WTC11 (cell line): ENCODE data around the gene PDE6G. TPM values are rescaled to one million over a fixed set of nuclear protein-coding genes. Genes with fewer than 3 reads are reported as not detected.

Experiments
- ATAC-seq: fragments of 200-7000 bp; cut with Tn5 transposase; 2 replicates; pipeline ENCODE4 v1.10.0; 2021; ENCODE audit warnings: mild to moderate bottlenecking, moderate library complexity
- CTCF ChIA-PET: fragments of 300-600 bp; sonication (Branson Sonifier 250); formaldehyde crosslinking; loops from one replicate; lab custom pipeline; 2021; ENCODE audit warnings: antibody characterized with exemption; lab: Charles Lee
- POLR2A ChIA-PET: fragments of 350-600 bp; sonication (Branson Sonifier 250); formaldehyde crosslinking; loops from one replicate; lab custom pipeline; 2021; ENCODE audit warnings: antibody characterized with exemption; lab: Charles Lee
- DNase-seq: peaks from one replicate; pipeline ENCODE4 v3.0.0; 2021; ENCODE audit warnings: low spot score
- H3K27ac Mint-ChIP-seq: 2 replicates; pipeline ENCODE4 v1.8.0; 2021; ENCODE audit warnings: mixed read lengths
- H3K27me3 Mint-ChIP-seq: 2 replicates; pipeline ENCODE4 v1.8.0; 2021; ENCODE audit warnings: low read depth, mild to moderate bottlenecking, moderate library complexity, mixed read lengths
- H3K36me3 Mint-ChIP-seq: 2 replicates; pipeline ENCODE4 v1.8.0; 2021; ENCODE audit warnings: mixed read lengths
- H3K4me1 Mint-ChIP-seq: 2 replicates; pipeline ENCODE4 v1.8.0; 2022; ENCODE audit warnings: mixed read lengths
- H3K4me3 Mint-ChIP-seq: 2 replicates; pipeline ENCODE4 v1.8.0; 2021; ENCODE audit warnings: mild to moderate bottlenecking, moderate library complexity, mixed read lengths
- H3K9me3 Mint-ChIP-seq: 2 replicates; pipeline ENCODE4 v1.8.0; 2021; ENCODE audit warnings: mixed read lengths
- ATF1 ChIP-seq: sonication (generic); formaldehyde crosslinking; IDR thresholded peaks from 2 replicates; pipeline ENCODE4 v1.8.1; 2023; ENCODE audit warnings: mild to moderate bottlenecking, moderate library complexity, missing genetic modification reagents
- ETV6 ChIP-seq: sonication (generic); formaldehyde crosslinking; IDR thresholded peaks from 2 replicates; pipeline ENCODE4 v1.8.1; 2022; ENCODE audit warnings: mild to moderate bottlenecking, missing genetic modification reagents
- NR1H2 ChIP-seq: sonication (generic); formaldehyde crosslinking; IDR thresholded peaks from 2 replicates; pipeline ENCODE4 v1.9.0; 2021; ENCODE audit warnings: mild to moderate bottlenecking, moderate library complexity, missing genetic modification reagents
- PRRX2 ChIP-seq: fragments of 250-450 bp; sonication (Bioruptor Pico); IDR thresholded peaks from 2 replicates; pipeline ENCODE4 v1.8.0; 2021; ENCODE audit warnings: mild to moderate bottlenecking
- TCF7 ChIP-seq: sonication (generic); formaldehyde crosslinking; IDR thresholded peaks from 2 replicates; pipeline ENCODE4 v1.8.0; 2022; ENCODE audit warnings: mild to moderate bottlenecking, low read depth, missing genetic modification reagents, moderate library complexity
- TEAD1 ChIP-seq: sonication (generic); formaldehyde crosslinking; IDR thresholded peaks from 2 replicates; pipeline ENCODE4 v1.8.0; 2022; ENCODE audit warnings: mild to moderate bottlenecking, missing genetic modification reagents
- ZNF263 ChIP-seq: sonication (generic); formaldehyde crosslinking; IDR thresholded peaks from 2 replicates; pipeline ENCODE4 v1.8.1; 2022; ENCODE audit warnings: low read depth, mild to moderate bottlenecking, moderate library complexity, missing genetic modification reagents
- total RNA-seq: library from RNA; stranded (reverse); gene quantifications from 3 replicates; pipeline ENCODE4 v1.2.3, GENCODE V29; 2021
- TF ChIP-seq, protein P1 (sequence below): fragments of 250-450 bp; sonication (Bioruptor Pico); IDR thresholded peaks from 2 replicates; pipeline ENCODE4 v1.9.0; 2021; ENCODE audit warnings: mild to moderate bottlenecking
- TF ChIP-seq, protein P2 (sequence below): sonication (generic); formaldehyde crosslinking; IDR thresholded peaks from 2 replicates; pipeline ENCODE4 v1.8.1; 2022; ENCODE audit warnings: low read depth, mild to moderate bottlenecking, moderate library complexity, missing genetic modification reagents, borderline replicate concordance
- TF ChIP-seq, protein P3 (sequence below): sonication (generic); formaldehyde crosslinking; IDR thresholded peaks from 2 replicates; pipeline ENCODE4 v1.8.1; 2023; ENCODE audit warnings: mild to moderate bottlenecking, missing genetic modification reagents, borderline replicate concordance
- TF ChIP-seq, protein P4 (sequence below): sonication (generic); formaldehyde crosslinking; IDR thresholded peaks from 2 replicates; pipeline ENCODE4 v1.8.1; 2022; ENCODE audit warnings: low read depth, missing genetic modification reagents, borderline replicate concordance
- TF ChIP-seq, protein P5 (sequence below): sonication (generic); formaldehyde crosslinking; IDR thresholded peaks from 2 replicates; pipeline ENCODE4 v1.8.1; 2022; ENCODE audit warnings: mild to moderate bottlenecking, moderate library complexity, missing genetic modification reagents
- TF ChIP-seq, protein P6 (sequence below): sonication (generic); formaldehyde crosslinking; IDR thresholded peaks from 2 replicates; pipeline ENCODE4 v1.8.1; 2022; ENCODE audit warnings: missing genetic modification reagents, borderline replicate concordance
- TF ChIP-seq, protein P7 (sequence below): sonication (generic); formaldehyde crosslinking; IDR thresholded peaks from 2 replicates; pipeline ENCODE4 v1.8.1; 2022; ENCODE audit warnings: mild to moderate bottlenecking, missing genetic modification reagents, moderate library complexity, borderline replicate concordance
- TF ChIP-seq, protein P8 (sequence below): sonication (generic); formaldehyde crosslinking; IDR thresholded peaks from 2 replicates; pipeline ENCODE4 v1.8.0; 2023; ENCODE audit warnings: missing genetic modification reagents
- TF ChIP-seq, protein P9 (sequence below): sonication (generic); formaldehyde crosslinking; IDR thresholded peaks from 2 replicates; pipeline ENCODE4 v1.8.0; 2022; ENCODE audit warnings: missing genetic modification reagents

The PDE6G gene
- total RNA-seq, 1 experiment from 2014 or later: 4.4 TPM

DNA sequence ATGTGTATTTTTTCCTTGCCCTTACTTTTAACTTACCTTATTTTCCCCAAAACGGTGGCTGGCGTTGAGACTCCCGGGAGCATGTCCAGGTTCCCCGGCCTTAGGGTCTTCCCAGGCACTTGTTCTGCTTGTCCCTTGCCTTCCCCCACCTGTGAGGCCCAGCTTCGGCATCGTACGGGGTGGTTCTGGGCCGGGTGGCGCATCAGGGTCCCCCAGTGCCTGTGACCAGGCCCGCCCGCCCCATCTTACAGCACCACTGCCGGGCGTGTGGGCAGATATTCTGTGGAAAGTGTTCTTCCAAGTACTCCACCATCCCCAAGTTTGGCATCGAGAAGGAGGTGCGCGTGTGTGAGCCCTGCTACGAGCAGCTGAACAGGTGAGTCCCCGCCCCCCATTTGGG lies 34.9 kb upstream of the PDE6G start:
- TF ChIP-seq TCF7 (no peak), ZNF263 (CRISPR knock-in tag) (no peak)
- TF ChIP-seq, protein P1, sequence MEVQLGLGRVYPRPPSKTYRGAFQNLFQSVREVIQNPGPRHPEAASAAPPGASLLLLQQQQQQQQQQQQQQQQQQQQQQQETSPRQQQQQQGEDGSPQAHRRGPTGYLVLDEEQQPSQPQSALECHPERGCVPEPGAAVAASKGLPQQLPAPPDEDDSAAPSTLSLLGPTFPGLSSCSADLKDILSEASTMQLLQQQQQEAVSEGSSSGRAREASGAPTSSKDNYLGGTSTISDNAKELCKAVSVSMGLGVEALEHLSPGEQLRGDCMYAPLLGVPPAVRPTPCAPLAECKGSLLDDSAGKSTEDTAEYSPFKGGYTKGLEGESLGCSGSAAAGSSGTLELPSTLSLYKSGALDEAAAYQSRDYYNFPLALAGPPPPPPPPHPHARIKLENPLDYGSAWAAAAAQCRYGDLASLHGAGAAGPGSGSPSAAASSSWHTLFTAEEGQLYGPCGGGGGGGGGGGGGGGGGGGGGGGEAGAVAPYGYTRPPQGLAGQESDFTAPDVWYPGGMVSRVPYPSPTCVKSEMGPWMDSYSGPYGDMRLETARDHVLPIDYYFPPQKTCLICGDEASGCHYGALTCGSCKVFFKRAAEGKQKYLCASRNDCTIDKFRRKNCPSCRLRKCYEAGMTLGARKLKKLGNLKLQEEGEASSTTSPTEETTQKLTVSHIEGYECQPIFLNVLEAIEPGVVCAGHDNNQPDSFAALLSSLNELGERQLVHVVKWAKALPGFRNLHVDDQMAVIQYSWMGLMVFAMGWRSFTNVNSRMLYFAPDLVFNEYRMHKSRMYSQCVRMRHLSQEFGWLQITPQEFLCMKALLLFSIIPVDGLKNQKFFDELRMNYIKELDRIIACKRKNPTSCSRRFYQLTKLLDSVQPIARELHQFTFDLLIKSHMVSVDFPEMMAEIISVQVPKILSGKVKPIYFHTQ (CRISPR knock-in tag): no peak
- H3K4me3 Mint-ChIP-seq: no peak overlapping the region
- no peaks in the 10 kb centered on the region for H3K27me3 Mint-ChIP-seq
- ATAC-seq: no peak
- H3K36me3 Mint-ChIP-seq: peaks cover 31% of the 10 kb centered on the region
- POLR2A ChIA-PET: no interaction called here
- CTCF ChIA-PET: no interaction called here
- H3K4me1 Mint-ChIP-seq: no peaks in the 10 kb centered on the region
- H3K27ac Mint-ChIP-seq: no peak overlapping the region
- no peaks in the 10 kb centered on the region for H3K9me3 Mint-ChIP-seq
- no peak for DNase-seq

DNA sequence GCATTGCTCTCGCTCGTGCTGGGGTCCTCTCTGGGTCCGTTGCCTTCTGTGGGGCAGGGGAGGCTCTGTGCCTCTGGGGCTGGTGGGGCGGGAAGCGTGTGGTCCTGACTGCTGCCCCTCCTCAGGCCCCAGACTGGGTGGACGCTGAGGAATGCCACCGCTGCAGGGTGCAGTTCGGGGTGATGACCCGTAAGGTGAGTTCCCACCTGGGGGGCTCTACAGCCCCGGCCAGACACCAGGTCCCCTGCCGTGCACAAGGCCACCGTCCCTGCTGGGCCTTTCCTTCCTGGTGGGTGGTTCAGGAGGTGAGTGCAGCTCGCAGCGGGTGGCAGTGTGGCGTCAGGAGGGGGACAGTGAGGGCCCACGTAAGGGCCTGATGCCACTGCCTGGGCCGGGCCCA lies 34.2 kb upstream of the PDE6G start:
- ChIA-PET CTCF (no interaction called here), POLR2A (no interaction called here)
- peaks cover 36% of the 10 kb centered on the region for H3K36me3 Mint-ChIP-seq
- DNase-seq (no peak), ATAC-seq (no peak)
- no peak overlapping the region for H3K4me3 Mint-ChIP-seq
- no peak overlapping the region for H3K27ac Mint-ChIP-seq
- H3K4me1 Mint-ChIP-seq: no peaks in the 10 kb centered on the region
- no peaks in the 10 kb centered on the region for H3K9me3 Mint-ChIP-seq
- no peaks in the 10 kb centered on the region for H3K27me3 Mint-ChIP-seq
- TF ChIP-seq, protein P2, sequence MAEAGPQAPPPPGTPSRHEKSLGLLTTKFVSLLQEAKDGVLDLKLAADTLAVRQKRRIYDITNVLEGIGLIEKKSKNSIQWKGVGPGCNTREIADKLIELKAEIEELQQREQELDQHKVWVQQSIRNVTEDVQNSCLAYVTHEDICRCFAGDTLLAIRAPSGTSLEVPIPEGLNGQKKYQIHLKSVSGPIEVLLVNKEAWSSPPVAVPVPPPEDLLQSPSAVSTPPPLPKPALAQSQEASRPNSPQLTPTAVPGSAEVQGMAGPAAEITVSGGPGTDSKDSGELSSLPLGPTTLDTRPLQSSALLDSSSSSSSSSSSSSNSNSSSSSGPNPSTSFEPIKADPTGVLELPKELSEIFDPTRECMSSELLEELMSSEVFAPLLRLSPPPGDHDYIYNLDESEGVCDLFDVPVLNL (CRISPR knock-in tag): no peak
- TF ChIP-seq, protein P3, sequence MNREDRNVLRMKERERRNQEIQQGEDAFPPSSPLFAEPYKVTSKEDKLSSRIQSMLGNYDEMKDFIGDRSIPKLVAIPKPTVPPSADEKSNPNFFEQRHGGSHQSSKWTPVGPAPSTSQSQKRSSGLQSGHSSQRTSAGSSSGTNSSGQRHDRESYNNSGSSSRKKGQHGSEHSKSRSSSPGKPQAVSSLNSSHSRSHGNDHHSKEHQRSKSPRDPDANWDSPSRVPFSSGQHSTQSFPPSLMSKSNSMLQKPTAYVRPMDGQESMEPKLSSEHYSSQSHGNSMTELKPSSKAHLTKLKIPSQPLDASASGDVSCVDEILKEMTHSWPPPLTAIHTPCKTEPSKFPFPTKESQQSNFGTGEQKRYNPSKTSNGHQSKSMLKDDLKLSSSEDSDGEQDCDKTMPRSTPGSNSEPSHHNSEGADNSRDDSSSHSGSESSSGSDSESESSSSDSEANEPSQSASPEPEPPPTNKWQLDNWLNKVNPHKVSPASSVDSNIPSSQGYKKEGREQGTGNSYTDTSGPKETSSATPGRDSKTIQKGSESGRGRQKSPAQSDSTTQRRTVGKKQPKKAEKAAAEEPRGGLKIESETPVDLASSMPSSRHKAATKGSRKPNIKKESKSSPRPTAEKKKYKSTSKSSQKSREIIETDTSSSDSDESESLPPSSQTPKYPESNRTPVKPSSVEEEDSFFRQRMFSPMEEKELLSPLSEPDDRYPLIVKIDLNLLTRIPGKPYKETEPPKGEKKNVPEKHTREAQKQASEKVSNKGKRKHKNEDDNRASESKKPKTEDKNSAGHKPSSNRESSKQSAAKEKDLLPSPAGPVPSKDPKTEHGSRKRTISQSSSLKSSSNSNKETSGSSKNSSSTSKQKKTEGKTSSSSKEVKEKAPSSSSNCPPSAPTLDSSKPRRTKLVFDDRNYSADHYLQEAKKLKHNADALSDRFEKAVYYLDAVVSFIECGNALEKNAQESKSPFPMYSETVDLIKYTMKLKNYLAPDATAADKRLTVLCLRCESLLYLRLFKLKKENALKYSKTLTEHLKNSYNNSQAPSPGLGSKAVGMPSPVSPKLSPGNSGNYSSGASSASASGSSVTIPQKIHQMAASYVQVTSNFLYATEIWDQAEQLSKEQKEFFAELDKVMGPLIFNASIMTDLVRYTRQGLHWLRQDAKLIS: no peak
- TF ChIP-seq, protein P4, sequence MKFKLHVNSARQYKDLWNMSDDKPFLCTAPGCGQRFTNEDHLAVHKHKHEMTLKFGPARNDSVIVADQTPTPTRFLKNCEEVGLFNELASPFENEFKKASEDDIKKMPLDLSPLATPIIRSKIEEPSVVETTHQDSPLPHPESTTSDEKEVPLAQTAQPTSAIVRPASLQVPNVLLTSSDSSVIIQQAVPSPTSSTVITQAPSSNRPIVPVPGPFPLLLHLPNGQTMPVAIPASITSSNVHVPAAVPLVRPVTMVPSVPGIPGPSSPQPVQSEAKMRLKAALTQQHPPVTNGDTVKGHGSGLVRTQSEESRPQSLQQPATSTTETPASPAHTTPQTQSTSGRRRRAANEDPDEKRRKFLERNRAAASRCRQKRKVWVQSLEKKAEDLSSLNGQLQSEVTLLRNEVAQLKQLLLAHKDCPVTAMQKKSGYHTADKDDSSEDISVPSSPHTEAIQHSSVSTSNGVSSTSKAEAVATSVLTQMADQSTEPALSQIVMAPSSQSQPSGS (CRISPR knock-in tag): no peak
- TF ChIP-seq, protein P5, sequence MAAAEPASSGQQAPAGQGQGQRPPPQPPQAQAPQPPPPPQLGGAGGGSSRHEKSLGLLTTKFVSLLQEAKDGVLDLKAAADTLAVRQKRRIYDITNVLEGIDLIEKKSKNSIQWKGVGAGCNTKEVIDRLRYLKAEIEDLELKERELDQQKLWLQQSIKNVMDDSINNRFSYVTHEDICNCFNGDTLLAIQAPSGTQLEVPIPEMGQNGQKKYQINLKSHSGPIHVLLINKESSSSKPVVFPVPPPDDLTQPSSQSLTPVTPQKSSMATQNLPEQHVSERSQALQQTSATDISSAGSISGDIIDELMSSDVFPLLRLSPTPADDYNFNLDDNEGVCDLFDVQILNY (CRISPR knock-in tag): no peak
- TF ChIP-seq, protein P6, sequence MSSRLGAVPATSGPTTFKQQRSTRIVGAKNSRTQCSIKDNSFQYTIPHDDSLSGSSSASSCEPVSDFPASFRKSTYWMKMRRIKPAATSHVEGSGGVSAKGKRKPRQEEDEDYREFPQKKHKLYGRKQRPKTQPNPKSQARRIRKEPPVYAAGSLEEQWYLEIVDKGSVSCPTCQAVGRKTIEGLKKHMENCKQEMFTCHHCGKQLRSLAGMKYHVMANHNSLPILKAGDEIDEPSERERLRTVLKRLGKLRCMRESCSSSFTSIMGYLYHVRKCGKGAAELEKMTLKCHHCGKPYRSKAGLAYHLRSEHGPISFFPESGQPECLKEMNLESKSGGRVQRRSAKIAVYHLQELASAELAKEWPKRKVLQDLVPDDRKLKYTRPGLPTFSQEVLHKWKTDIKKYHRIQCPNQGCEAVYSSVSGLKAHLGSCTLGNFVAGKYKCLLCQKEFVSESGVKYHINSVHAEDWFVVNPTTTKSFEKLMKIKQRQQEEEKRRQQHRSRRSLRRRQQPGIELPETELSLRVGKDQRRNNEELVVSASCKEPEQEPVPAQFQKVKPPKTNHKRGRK (CRISPR knock-in tag): no peak
- TF ChIP-seq, protein P7, sequence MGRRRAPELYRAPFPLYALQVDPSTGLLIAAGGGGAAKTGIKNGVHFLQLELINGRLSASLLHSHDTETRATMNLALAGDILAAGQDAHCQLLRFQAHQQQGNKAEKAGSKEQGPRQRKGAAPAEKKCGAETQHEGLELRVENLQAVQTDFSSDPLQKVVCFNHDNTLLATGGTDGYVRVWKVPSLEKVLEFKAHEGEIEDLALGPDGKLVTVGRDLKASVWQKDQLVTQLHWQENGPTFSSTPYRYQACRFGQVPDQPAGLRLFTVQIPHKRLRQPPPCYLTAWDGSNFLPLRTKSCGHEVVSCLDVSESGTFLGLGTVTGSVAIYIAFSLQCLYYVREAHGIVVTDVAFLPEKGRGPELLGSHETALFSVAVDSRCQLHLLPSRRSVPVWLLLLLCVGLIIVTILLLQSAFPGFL (CRISPR knock-in tag): no peak
- TF ChIP-seq NR1H2 (CRISPR knock-in tag) (no peak), PRRX2 (CRISPR knock-in tag) (no peak), ATF1 (CRISPR knock-in tag) (no peak), TEAD1 (CRISPR knock-in tag) (no peak), ETV6 (CRISPR knock-in tag) (no peak)
- TF ChIP-seq, protein P8, sequence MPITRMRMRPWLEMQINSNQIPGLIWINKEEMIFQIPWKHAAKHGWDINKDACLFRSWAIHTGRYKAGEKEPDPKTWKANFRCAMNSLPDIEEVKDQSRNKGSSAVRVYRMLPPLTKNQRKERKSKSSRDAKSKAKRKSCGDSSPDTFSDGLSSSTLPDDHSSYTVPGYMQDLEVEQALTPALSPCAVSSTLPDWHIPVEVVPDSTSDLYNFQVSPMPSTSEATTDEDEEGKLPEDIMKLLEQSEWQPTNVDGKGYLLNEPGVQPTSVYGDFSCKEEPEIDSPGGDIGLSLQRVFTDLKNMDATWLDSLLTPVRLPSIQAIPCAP (CRISPR knock-in tag): no peak
- TF ChIP-seq, protein P9, sequence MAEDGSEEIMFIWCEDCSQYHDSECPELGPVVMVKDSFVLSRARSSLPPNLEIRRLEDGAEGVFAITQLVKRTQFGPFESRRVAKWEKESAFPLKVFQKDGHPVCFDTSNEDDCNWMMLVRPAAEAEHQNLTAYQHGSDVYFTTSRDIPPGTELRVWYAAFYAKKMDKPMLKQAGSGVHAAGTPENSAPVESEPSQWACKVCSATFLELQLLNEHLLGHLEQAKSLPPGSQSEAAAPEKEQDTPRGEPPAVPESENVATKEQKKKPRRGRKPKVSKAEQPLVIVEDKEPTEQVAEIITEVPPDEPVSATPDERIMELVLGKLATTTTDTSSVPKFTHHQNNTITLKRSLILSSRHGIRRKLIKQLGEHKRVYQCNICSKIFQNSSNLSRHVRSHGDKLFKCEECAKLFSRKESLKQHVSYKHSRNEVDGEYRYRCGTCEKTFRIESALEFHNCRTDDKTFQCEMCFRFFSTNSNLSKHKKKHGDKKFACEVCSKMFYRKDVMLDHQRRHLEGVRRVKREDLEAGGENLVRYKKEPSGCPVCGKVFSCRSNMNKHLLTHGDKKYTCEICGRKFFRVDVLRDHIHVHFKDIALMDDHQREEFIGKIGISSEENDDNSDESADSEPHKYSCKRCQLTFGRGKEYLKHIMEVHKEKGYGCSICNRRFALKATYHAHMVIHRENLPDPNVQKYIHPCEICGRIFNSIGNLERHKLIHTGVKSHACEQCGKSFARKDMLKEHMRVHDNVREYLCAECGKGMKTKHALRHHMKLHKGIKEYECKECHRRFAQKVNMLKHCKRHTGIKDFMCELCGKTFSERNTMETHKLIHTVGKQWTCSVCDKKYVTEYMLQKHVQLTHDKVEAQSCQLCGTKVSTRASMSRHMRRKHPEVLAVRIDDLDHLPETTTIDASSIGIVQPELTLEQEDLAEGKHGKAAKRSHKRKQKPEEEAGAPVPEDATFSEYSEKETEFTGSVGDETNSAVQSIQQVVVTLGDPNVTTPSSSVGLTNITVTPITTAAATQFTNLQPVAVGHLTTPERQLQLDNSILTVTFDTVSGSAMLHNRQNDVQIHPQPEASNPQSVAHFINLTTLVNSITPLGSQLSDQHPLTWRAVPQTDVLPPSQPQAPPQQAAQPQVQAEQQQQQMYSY (CRISPR knock-in tag): no peak
